Measurements from ENCODE around the gene NTRK2. TPM values are rescaled to one million over a fixed set of nuclear protein-coding genes. Genes with fewer than 3 reads are reported as not detected.

Gene NTRK2
- total and polyA plus RNA-seq, 10 of the 15 experiments (the other 5 are each of a cell fraction or from before 2014, with no cell fraction given), result 0.42 to 4.6 (median 0.65) TPM

DNA sequence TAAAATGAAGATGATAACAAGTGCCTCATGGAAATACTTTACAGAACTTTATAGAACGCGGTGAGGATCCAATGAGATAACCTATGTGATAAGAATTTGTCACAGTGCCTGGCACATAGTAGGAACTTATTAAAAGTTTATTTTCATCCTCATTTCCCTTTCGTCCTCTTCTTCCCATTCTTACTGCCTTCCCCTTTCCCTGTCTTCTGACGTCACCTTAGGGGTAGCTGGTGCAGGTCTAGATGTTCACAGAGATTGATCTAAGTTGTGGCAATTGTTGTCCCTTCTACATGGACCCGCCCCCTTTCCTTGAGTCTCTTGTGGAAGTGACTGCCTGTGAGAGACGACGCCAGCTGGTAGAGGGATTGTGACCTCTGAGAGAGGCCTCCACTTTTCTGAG, 46.5 kb upstream of the NTRK2 start (continued):
- TF ChIP-seq, protein P1, sequence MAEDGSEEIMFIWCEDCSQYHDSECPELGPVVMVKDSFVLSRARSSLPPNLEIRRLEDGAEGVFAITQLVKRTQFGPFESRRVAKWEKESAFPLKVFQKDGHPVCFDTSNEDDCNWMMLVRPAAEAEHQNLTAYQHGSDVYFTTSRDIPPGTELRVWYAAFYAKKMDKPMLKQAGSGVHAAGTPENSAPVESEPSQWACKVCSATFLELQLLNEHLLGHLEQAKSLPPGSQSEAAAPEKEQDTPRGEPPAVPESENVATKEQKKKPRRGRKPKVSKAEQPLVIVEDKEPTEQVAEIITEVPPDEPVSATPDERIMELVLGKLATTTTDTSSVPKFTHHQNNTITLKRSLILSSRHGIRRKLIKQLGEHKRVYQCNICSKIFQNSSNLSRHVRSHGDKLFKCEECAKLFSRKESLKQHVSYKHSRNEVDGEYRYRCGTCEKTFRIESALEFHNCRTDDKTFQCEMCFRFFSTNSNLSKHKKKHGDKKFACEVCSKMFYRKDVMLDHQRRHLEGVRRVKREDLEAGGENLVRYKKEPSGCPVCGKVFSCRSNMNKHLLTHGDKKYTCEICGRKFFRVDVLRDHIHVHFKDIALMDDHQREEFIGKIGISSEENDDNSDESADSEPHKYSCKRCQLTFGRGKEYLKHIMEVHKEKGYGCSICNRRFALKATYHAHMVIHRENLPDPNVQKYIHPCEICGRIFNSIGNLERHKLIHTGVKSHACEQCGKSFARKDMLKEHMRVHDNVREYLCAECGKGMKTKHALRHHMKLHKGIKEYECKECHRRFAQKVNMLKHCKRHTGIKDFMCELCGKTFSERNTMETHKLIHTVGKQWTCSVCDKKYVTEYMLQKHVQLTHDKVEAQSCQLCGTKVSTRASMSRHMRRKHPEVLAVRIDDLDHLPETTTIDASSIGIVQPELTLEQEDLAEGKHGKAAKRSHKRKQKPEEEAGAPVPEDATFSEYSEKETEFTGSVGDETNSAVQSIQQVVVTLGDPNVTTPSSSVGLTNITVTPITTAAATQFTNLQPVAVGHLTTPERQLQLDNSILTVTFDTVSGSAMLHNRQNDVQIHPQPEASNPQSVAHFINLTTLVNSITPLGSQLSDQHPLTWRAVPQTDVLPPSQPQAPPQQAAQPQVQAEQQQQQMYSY (CRISPR knock-in tag; IDR thresholded peaks at IDR 0.05), result no peak
- TF ChIP-seq SRF (IDR thresholded peaks at IDR 0.05; ENCODE audit: low read depth in 2 of 2, low read length in 2 of 2) (no peak), RFX5 (IDR thresholded peaks at IDR 0.05; ENCODE audit: low read depth, low read length) (no peak), WRNIP1 (IDR thresholded peaks at IDR 0.05; ENCODE audit: borderline replicate concordance, low read depth, low read length) (no peak), CHD2 (IDR thresholded peaks at IDR 0.05; ENCODE audit: borderline replicate concordance, low read depth, low read length) (no peak), KAT2A (conservative IDR thresholded peaks at IDR 0.05; ENCODE audit: control insufficient read depth, low read depth, low read length) (no peak)

- no peaks in the 10 kb centered on the region for H4K20me1 ChIP-seq (ENCODE audit: control insufficient read depth, insufficient read depth)
- H2AFZ ChIP-seq (ENCODE audit: control insufficient read depth, low read depth, low read length), result no peak overlapping the region
- SMC1A ChIA-PET (ENCODE audit: uncharacterized antibody, unreplicated experiment), result interaction anchor here (0.7 kb wide), 1 partner anchor 39 kb away, joined by 3 read pairs; no protein-coding TSS in a partner anchor
- ATAC-seq (no peak), DNase-seq (ENCODE audit: low read depth, low spot score) (no peak), FAIRE-seq (no peak)
- no peak overlapping the region for H3K9ac ChIP-seq (ENCODE audit: control insufficient read depth, insufficient read depth, low read length)
- H3K4me1 ChIP-seq (ENCODE audit: control insufficient read depth, insufficient read depth, low read length), result no peaks in the 10 kb centered on the region
- H3K4me2 ChIP-seq (ENCODE audit: control insufficient read depth, insufficient read depth), result no peak overlapping the region
- intact Hi-C loops (cut with micrococcal nuclease; ENCODE audit: unreplicated experiment) (no loop called here), in situ Hi-C loops (cut with MboI) (no loop called here)
- POLR2A ChIA-PET, result no interaction called here
- no peaks in the 10 kb centered on the region for H3K79me2 ChIP-seq (ENCODE audit: control insufficient read depth, insufficient read depth, low read length)
- H3K27ac ChIP-seq (ENCODE audit: control insufficient read depth, insufficient read depth), result no peak overlapping the region
- H3K36me3 ChIP-seq (ENCODE audit: control insufficient read depth in 2 of 2, insufficient read depth in 2 of 2, low read length in 1 of 2), result no peaks in the 10 kb centered on the region
- WGBS (ENCODE audit: insufficient coverage, insufficient replicate concordance, low lambda C conversion rate, missing lambda C conversion rate), result no CpG with 5 or more reads among the region's 1 CpG
- no TSS peak for BruUV-seq (replicated peaks)
- H3K9me3 ChIP-seq (replicated peaks; ENCODE audit: control insufficient read depth, insufficient read depth, low read length), result peaks cover 2% of the 10 kb centered on the region; the same call in 2 of the 3 replicates
- TF ChIP-seq, protein P2, sequence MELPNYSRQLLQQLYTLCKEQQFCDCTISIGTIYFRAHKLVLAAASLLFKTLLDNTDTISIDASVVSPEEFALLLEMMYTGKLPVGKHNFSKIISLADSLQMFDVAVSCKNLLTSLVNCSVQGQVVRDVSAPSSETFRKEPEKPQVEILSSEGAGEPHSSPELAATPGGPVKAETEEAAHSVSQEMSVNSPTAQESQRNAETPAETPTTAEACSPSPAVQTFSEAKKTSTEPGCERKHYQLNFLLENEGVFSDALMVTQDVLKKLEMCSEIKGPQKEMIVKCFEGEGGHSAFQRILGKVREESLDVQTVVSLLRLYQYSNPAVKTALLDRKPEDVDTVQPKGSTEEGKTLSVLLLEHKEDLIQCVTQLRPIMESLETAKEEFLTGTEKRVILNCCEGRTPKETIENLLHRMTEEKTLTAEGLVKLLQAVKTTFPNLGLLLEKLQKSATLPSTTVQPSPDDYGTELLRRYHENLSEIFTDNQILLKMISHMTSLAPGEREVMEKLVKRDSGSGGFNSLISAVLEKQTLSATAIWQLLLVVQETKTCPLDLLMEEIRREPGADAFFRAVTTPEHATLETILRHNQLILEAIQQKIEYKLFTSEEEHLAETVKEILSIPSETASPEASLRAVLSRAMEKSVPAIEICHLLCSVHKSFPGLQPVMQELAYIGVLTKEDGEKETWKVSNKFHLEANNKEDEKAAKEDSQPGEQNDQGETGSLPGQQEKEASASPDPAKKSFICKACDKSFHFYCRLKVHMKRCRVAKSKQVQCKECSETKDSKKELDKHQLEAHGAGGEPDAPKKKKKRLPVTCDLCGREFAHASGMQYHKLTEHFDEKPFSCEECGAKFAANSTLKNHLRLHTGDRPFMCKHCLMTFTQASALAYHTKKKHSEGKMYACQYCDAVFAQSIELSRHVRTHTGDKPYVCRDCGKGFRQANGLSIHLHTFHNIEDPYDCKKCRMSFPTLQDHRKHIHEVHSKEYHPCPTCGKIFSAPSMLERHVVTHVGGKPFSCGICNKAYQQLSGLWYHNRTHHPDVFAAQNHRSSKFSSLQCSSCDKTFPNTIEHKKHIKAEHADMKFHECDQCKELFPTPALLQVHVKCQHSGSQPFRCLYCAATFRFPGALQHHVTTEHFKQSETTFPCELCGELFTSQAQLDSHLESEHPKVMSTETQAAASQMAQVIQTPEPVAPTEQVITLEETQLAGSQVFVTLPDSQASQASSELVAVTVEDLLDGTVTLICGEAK (IDR thresholded peaks at IDR 0.05; ENCODE audit: borderline replicate concordance), result no peak
- TF ChIP-seq MTA2 (IDR thresholded peaks at IDR 0.05; ENCODE audit: low read depth) (no peak), JUNB (IDR thresholded peaks at IDR 0.05) (no peak), HDAC2 (IDR thresholded peaks at IDR 0.05) (no peak), FOXM1 (IDR thresholded peaks at IDR 0.05; ENCODE audit: low read depth, low read length) (no peak), RAD21 (IDR thresholded peaks at IDR 0.05; ENCODE audit: insufficient read depth, low read depth, low read length) (no peak)
- no peak overlapping the region for H3K4me3 ChIP-seq
- CTCF ChIA-PET, result no interaction called here
- no peaks in the 10 kb centered on the region; a peak in 1 of 4 replicates for H3K27me3 ChIP-seq (replicated peaks in 1 of 2; ENCODE audit: control insufficient read depth in 2 of 2, insufficient read depth in 2 of 2, low read length in 1 of 2)
- RAD21 ChIA-PET (ENCODE audit: unreplicated experiment), result no interaction called here
Observed at GRCh38 chr9:84636436-84636835, 33.1 kb upstream of the NTRK2 start.
